ENCODE results near the gene PNPLA2. TPM values are rescaled to one million over a fixed set of nuclear protein-coding genes. Genes with fewer than 3 reads are reported as not detected.

The PNPLA2 gene, protein sequence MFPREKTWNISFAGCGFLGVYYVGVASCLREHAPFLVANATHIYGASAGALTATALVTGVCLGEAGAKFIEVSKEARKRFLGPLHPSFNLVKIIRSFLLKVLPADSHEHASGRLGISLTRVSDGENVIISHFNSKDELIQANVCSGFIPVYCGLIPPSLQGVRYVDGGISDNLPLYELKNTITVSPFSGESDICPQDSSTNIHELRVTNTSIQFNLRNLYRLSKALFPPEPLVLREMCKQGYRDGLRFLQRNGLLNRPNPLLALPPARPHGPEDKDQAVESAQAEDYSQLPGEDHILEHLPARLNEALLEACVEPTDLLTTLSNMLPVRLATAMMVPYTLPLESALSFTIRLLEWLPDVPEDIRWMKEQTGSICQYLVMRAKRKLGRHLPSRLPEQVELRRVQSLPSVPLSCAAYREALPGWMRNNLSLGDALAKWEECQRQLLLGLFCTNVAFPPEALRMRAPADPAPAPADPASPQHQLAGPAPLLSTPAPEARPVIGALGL
- total RNA-seq (2022), result 84.7 and 93.6 TPM in 2 replicates
- percentile 59 among the genes with signal in this experiment for Bru-seq, nascent RNA
- BruChase-seq, experiment 1, labeled RNA remaining after a 2-hour chase, result percentile 71 among the genes with signal in this experiment
- BruChase-seq, experiment 2, labeled RNA remaining after a 6-hour chase, result percentile 86 among the genes with signal in this experiment
- long read RNA-seq, transcript PNPLA2-201 (10 exons, 2,428 nt), result major isoform, 5 of 96 reads
- long read RNA-seq, partial matches to known transcripts, result 71 of 96 reads
- long read RNA-seq, other reads (novel, unspliced or antisense), result 20 of 96 reads

- Mint-ChIP-seq H3K4me1 (ENCODE audit: low read depth, unreplicated experiment) (no peaks in the 10 kb centered on the region), H3K9me3 (ENCODE audit: unreplicated experiment) (no peaks in the 10 kb centered on the region), H3K27me3 (ENCODE audit: insufficient read depth, unreplicated experiment) (no peaks in the 10 kb centered on the region), H3K4me3 (ENCODE audit: unreplicated experiment) (peak within 1 kb of the TSS; percentile 76), H3K27ac (ENCODE audit: unreplicated experiment) (peak within 1 kb of the TSS; percentile 66), H3K36me3 (ENCODE audit: insufficient read depth, unreplicated experiment) (peaks cover 68% of the 10 kb centered on the region)
- H3K4me1 ChIP-seq, result peaks cover 21% of the 10 kb centered on the region
- peak; percentile 72 to 77 for DNase-seq
- H3K4me3 ChIP-seq (ENCODE audit: low read depth, low read length), result peak within 1 kb of the TSS; percentile 86
- TSS peak; percentile 35 for BruUV-seq (replicated peaks)
- H3K9me3 ChIP-seq, result no peaks in the 10 kb centered on the region
- POLR2A ChIA-PET, result interaction anchor here (0.6 to 2.5 kb wide), 20 partner anchors 9 to 273 kb away, joined by 3 to 35 read pairs (median 5); partner anchors contain the start of genes CD151, CHID1, CRACR2B and GATD1
- H3K27me3 ChIP-seq (replicated peaks; ENCODE audit: control insufficient read depth, insufficient read depth, low read length), result no peaks in the 10 kb centered on the region
- CTCF ChIA-PET, result interaction anchor here (0.6 to 1.8 kb wide), 6 partner anchors 9 to 96 kb away, joined by 3 to 10 read pairs (median 3); partner anchors contain the start of genes CRACR2B, POLR2L and TSPAN4
- H3K36me3 ChIP-seq (ENCODE audit: control insufficient read depth, insufficient read depth, low read length), result peaks cover 2% of the 10 kb centered on the region; the same call in 1 of the 2 replicates
- intact Hi-C loops (cut with micrococcal nuclease; ENCODE audit: unreplicated experiment), result loop anchor here (1.0 kb wide), 1 partner anchor 9 kb away; the partner anchor contains the start of gene CRACR2B
- peak in 1 of 2 experiments; percentile 17 for TF ChIP-seq CTCF (IDR thresholded peaks at IDR 0.05; ENCODE audit: insufficient read depth in 1 of 2, low read depth in 1 of 2, low read length in 1 of 2, severe bottlenecking in 1 of 2, unreplicated experiment in 1 of 2)
Measured at GRCh38 chr11:818396-819128, at the start of gene PNPLA2. Gene PNPLA2 (plus strand): TSS chr11:818914. CDS start chr11:819719, 805 bp downstream.

DNA sequence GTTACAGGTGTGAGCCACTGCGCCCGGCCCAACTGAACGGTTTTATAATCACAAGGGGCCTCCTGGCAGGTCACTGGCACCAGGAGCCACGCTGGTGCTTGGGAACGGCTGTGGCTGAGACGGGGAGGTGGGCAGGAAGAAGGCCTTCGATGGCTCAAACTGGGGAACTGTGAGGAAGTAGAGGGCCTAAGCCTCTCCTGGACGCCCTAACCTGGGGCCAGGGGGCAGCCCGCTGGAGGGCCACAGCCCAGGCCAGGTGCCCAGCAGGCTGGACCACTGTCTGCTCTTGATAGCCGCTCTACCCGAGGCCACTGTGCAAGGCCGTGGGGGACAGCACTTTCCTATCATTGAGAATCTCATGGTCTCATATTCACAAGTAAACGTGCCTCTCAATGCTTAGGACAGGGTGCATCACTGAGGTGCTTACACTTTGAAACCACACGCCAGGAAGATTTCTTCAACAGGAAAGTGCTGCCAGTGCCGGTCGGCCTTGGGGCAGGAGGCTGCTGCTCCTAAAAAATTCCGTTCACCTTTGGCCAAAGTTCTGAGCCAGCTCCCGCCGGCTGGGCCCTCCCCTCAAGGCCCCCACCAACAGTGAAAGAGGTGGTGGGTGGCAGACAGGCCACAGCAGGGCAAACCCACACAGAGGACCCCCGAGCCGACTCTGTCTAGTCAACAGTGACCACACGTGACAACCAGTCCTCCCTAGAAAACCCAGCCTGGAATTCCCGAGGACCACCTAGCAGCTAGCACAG lies 48.6 kb upstream of the PNPLA2 start:
- no peaks in the 10 kb centered on the region for H3K4me1 ChIP-seq
- no peaks in the 10 kb centered on the region for H3K27me3 ChIP-seq (replicated peaks; ENCODE audit: control insufficient read depth, insufficient read depth, low read length)
- no peak overlapping the region for H3K4me3 Mint-ChIP-seq (ENCODE audit: unreplicated experiment)
- BruUV-seq (replicated peaks), result TSS peak; percentile 11
- H3K9me3 ChIP-seq, result no peaks in the 10 kb centered on the region
- intact Hi-C loops (cut with micrococcal nuclease; ENCODE audit: unreplicated experiment), result no loop called here
- DNase-seq, result no peak
- H3K9me3 Mint-ChIP-seq (ENCODE audit: unreplicated experiment), result no peaks in the 10 kb centered on the region
- peaks cover 5% of the 10 kb centered on the region for H3K36me3 ChIP-seq (ENCODE audit: control insufficient read depth, insufficient read depth, low read length)
- no peak overlapping the region for H3K27ac Mint-ChIP-seq (ENCODE audit: unreplicated experiment)
- H3K4me3 ChIP-seq (ENCODE audit: low read depth, low read length), result no peak overlapping the region
- CTCF ChIA-PET, result interaction anchor here (0.6 kb wide), 1 partner anchor 100 kb away, joined by 3 read pairs; no protein-coding TSS in a partner anchor
- peaks cover 67% of the 10 kb centered on the region for H3K36me3 Mint-ChIP-seq (ENCODE audit: insufficient read depth, unreplicated experiment)
- H3K27me3 Mint-ChIP-seq (ENCODE audit: insufficient read depth, unreplicated experiment), result no peaks in the 10 kb centered on the region
- POLR2A ChIA-PET, result no interaction called here
- no peak for TF ChIP-seq CTCF (IDR thresholded peaks at IDR 0.05; ENCODE audit: insufficient read depth in 1 of 2, low read depth in 1 of 2, low read length in 1 of 2, severe bottlenecking in 1 of 2, unreplicated experiment in 1 of 2)
- no peaks in the 10 kb centered on the region for H3K4me1 Mint-ChIP-seq (ENCODE audit: low read depth, unreplicated experiment)
